ENCODE data around the gene CNN2.

Gene CNN2

GRCh38 chr19:1001538-1002166 is 24.8 kb upstream of the CNN2 start:
- no peak for TF ChIP-seq ZNF274 (IDR thresholded peaks at IDR 0.05; ENCODE audit: low read depth, low read length)
- H3K4me3 ChIP-seq (ENCODE audit: low read length): no peak overlapping the region

GRCh38 chr19:1002600-1002999 is 23.8 kb upstream of the CNN2 start:
- no peak overlapping the region for H3K4me3 ChIP-seq (ENCODE audit: low read length)
- TF ChIP-seq ZNF274 (IDR thresholded peaks at IDR 0.05; ENCODE audit: low read depth, low read length): no peak

- H3K4me3 ChIP-seq (ENCODE audit: low read length): no peak overlapping the region
- TF ChIP-seq ZNF274 (IDR thresholded peaks at IDR 0.05; ENCODE audit: low read depth, low read length): no peak
Measured at GRCh38 chr19:1003283-1003682, 23.1 kb upstream of the CNN2 start.

GRCh38 chr19:1004204-1004802 is 22.1 kb upstream of the CNN2 start:
- no peak overlapping the region for H3K4me3 ChIP-seq (ENCODE audit: low read length)
- no peak for TF ChIP-seq ZNF274 (IDR thresholded peaks at IDR 0.05; ENCODE audit: low read depth, low read length)

GRCh38 chr19:1004803-1005664 is 21.4 kb upstream of the CNN2 start:
- no peak for TF ChIP-seq ZNF274 (IDR thresholded peaks at IDR 0.05; ENCODE audit: low read depth, low read length)
- no peak overlapping the region for H3K4me3 ChIP-seq (ENCODE audit: low read length)

GRCh38 chr19:1006711-1007398 is 19.6 kb upstream of the CNN2 start:
- TF ChIP-seq ZNF274 (IDR thresholded peaks at IDR 0.05; ENCODE audit: low read depth, low read length): no peak
- no peak overlapping the region for H3K4me3 ChIP-seq (ENCODE audit: low read length)

GRCh38 chr19:1007399-1008251 is 18.8 kb upstream of the CNN2 start:
- TF ChIP-seq ZNF274 (IDR thresholded peaks at IDR 0.05; ENCODE audit: low read depth, low read length): no peak
- H3K4me3 ChIP-seq (ENCODE audit: low read length): no peak overlapping the region

GRCh38 chr19:1008268-1009040 is 18.0 kb upstream of the CNN2 start:
- TF ChIP-seq ZNF274 (IDR thresholded peaks at IDR 0.05; ENCODE audit: low read depth, low read length): no peak
- no peak overlapping the region for H3K4me3 ChIP-seq (ENCODE audit: low read length)

- no peak for TF ChIP-seq ZNF274 (IDR thresholded peaks at IDR 0.05; ENCODE audit: low read depth, low read length)
- no peak overlapping the region for H3K4me3 ChIP-seq (ENCODE audit: low read length)
Measured at GRCh38 chr19:1009041-1009980, 17.1 kb upstream of the CNN2 start.

GRCh38 chr19:1009981-1010538 is 16.3 kb upstream of the CNN2 start:
- TF ChIP-seq ZNF274 (IDR thresholded peaks at IDR 0.05; ENCODE audit: low read depth, low read length): no peak
- H3K4me3 ChIP-seq (ENCODE audit: low read length): no peak overlapping the region

All from GM08714 (cell line).